GM23338 (cell line): Measurements from ENCODE around the gene MCTP1. TPM values are rescaled to one million over a fixed set of nuclear protein-coding genes. Genes with fewer than 3 reads are reported as not detected.

Experiments
- ATAC-seq: fragments of 200-7000 bp; cut with Tn5 transposase; 3 replicates; pipeline ENCODE4 v1.9.1; 2020
- DNase-seq: peaks from one replicate; pipeline ENCODE4 v3.0.0-alpha.2; 2015; ENCODE audit warnings: low spot score
- H2AFZ ChIP-seq: fragments of 200-600 bp; sonication (generic); 2 replicates; pipeline ENCODE4 v1.8.0; 2016; ENCODE audit warnings: antibody characterized with exemption, mild to moderate bottlenecking, moderate library complexity
- H3F3A ChIP-seq: fragments of 200-600 bp; sonication (generic); replicated peaks from 2 replicates; pipeline ENCODE4 v1.8.0; 2017; ENCODE audit warnings: antibody characterized with exemption, mixed run types, low read depth
- H3K27ac ChIP-seq: fragments of 200-600 bp; sonication (generic); 2 replicates; pipeline ENCODE4 v1.6.1; 2016; ENCODE audit warnings: low read depth
- H3K27me3 ChIP-seq: fragments of 200-600 bp; sonication (generic); 2 replicates; pipeline ENCODE4 v1.8.0; 2016; ENCODE audit warnings: mild to moderate bottlenecking, mixed run types, moderate library complexity; ENCODE audit not compliant: insufficient read depth
- H3K36me3 ChIP-seq: fragments of 200-600 bp; sonication (generic); 2 replicates; pipeline ENCODE4 v1.8.0; 2016; ENCODE audit warnings: mild to moderate bottlenecking; ENCODE audit not compliant: insufficient read depth
- H3K4me1 ChIP-seq: fragments of 200-600 bp; sonication (generic); 2 replicates; pipeline ENCODE4 v1.8.0; 2016; ENCODE audit warnings: mild to moderate bottlenecking, moderate library complexity; ENCODE audit not compliant: insufficient read depth
- H3K4me2 ChIP-seq: fragments of 200-600 bp; sonication (generic); 2 replicates; pipeline ENCODE4 v1.7.1; 2017; ENCODE audit warnings: mixed run types
- H3K4me3 ChIP-seq: fragments of 200-600 bp; sonication (generic); 2 replicates; pipeline ENCODE4 v1.6.1; 2016; ENCODE audit warnings: mixed run types
- H3K79me2 ChIP-seq: fragments of 200-600 bp; sonication (generic); replicated peaks from 2 replicates; pipeline ENCODE4 v1.8.0; 2017; ENCODE audit warnings: mild to moderate bottlenecking; ENCODE audit not compliant: insufficient read depth
- H3K9me2 ChIP-seq: fragments of 200-600 bp; sonication (generic); 2 replicates; pipeline ENCODE4 v1.8.0; 2017; ENCODE audit not compliant: insufficient read depth
- H4K20me1 ChIP-seq: fragments of 200-600 bp; sonication (generic); replicated peaks from 2 replicates; pipeline ENCODE4 v1.8.0; 2017; ENCODE audit warnings: mild to moderate bottlenecking; ENCODE audit not compliant: insufficient read depth
- H3K27ac Mint-ChIP-seq: 2 replicates; pipeline ENCODE4 v1.8.0; 2020; ENCODE audit warnings: inconsistent platforms, mild to moderate bottlenecking, moderate library complexity, mixed read lengths
- H3K27me3 Mint-ChIP-seq: 3 replicates; pipeline ENCODE4 v1.8.0; 2022; ENCODE audit warnings: low read depth, mild to moderate bottlenecking, moderate library complexity, mixed read lengths, inconsistent platforms; ENCODE audit not compliant: insufficient read depth, poor library complexity
- H3K36me3 Mint-ChIP-seq: 3 replicates; pipeline ENCODE4 v1.8.0; 2021; ENCODE audit warnings: low read depth, mild to moderate bottlenecking, inconsistent platforms, moderate library complexity, mixed read lengths
- H3K4me1 Mint-ChIP-seq: 3 replicates; pipeline ENCODE4 v1.8.0; 2020; ENCODE audit warnings: mild to moderate bottlenecking, inconsistent platforms, mixed read lengths
- H3K4me3 Mint-ChIP-seq: 3 replicates; pipeline ENCODE4 v1.8.0; 2021; ENCODE audit warnings: moderate library complexity, mild to moderate bottlenecking, inconsistent platforms, mixed read lengths
- H3K9me3 Mint-ChIP-seq: 3 replicates; pipeline ENCODE4 v1.8.0; 2020; ENCODE audit warnings: moderate library complexity, mild to moderate bottlenecking, inconsistent platforms, mixed read lengths
- CREB1 ChIP-seq: fragments of 250-450 bp; sonication (Bioruptor Pico); IDR thresholded peaks from 2 replicates; pipeline ENCODE4 v1.5.0; 2020; ENCODE audit warnings: low read depth, mild to moderate bottlenecking, moderate library complexity
- CTCF ChIP-seq, 2 experiments: fragments of 200-600 bp in 1 of 2; sonication (generic) in 1 of 2; conservative IDR thresholded peaks; 2 replicates each; pipeline versions ENCODE4 v1.5.1 to v1.6.1; 2016 to 2017; ENCODE audit warnings: antibody characterized with exemption in 2 of 2, low read depth in 2 of 2, mild to moderate bottlenecking in 2 of 2, moderate library complexity in 1 of 2
- ETS1 ChIP-seq: IDR thresholded peaks from 2 replicates; pipeline ENCODE4 v1.6.1; 2016; ENCODE audit warnings: antibody characterized with exemption
- EZH2 ChIP-seq: fragments of 200-600 bp; sonication (generic); IDR thresholded peaks from one replicate; pipeline ENCODE4 v1.8.0; 2017; ENCODE audit warnings: antibody characterized with exemption, mild to moderate bottlenecking, low read depth; ENCODE audit not compliant: unreplicated experiment
- EZH2phosphoT487 ChIP-seq: fragments of 200-600 bp; sonication (generic); IDR thresholded peaks from one replicate; pipeline ENCODE4 v1.8.1; 2018; ENCODE audit warnings: antibody characterized with exemption; ENCODE audit not compliant: unreplicated experiment
- JUNB ChIP-seq: IDR thresholded peaks from one replicate; pipeline ENCODE4 v1.6.1; 2016; ENCODE audit warnings: antibody characterized with exemption; ENCODE audit not compliant: unreplicated experiment
- NANOG ChIP-seq: IDR thresholded peaks from 2 replicates; pipeline ENCODE4 v1.6.1; 2016; ENCODE audit warnings: antibody characterized with exemption, borderline replicate concordance
- POLR2AphosphoS5 ChIP-seq: IDR thresholded peaks from 2 replicates; pipeline ENCODE4 v1.6.1; 2016; ENCODE audit warnings: antibody characterized with exemption, low read depth
- REST ChIP-seq: IDR thresholded peaks from one replicate; pipeline ENCODE4 v1.6.1; 2018; ENCODE audit warnings: antibody characterized with exemption; ENCODE audit not compliant: unreplicated experiment
- STAT1 ChIP-seq: IDR thresholded peaks from one replicate; pipeline ENCODE4 v1.6.1; 2016; ENCODE audit warnings: antibody characterized with exemption; ENCODE audit not compliant: unreplicated experiment
- ZNF114 ChIP-seq: fragments of 250-450 bp; sonication (Bioruptor Pico); IDR thresholded peaks from 2 replicates; pipeline ENCODE4 v1.5.0; 2020; ENCODE audit warnings: mild to moderate bottlenecking, moderate library complexity
- polyA plus RNA-seq: library from polyadenylated mRNA; unstranded; fragments of >200 nt; fragmentation: Nextera tagmentation; extraction: Ambion mirVana; gene quantifications from 2 replicates; pipeline ENCODE4 v1.2.1, GENCODE V29; 2016
- total RNA-seq: library from RNA; depleted of rRNA; stranded (reverse); fragments of >200 nt; shearing (Covaris generic); gene quantifications from 2 replicates; pipeline ENCODE4 v1.2.3, GENCODE V29; 2014

Gene MCTP1
- total and polyA plus RNA-seq, 2 experiments from 2014 or later = 3.7 to 4.2 TPM

- TF ChIP-seq CTCF (conservative IDR thresholded peaks at IDR 0.05; ENCODE audit: low read depth in 2 of 2) (no peak), JUNB (no peak), REST (no peak), STAT1 (no peak), EZH2 (no peak)
Observed at GRCh38 chr5:95224701-95225459, 60.0 kb downstream of the MCTP1 start (continued).

- Histone ChIP-seq H3K79me2 (no peaks in the 10 kb centered on the region), H3K27ac (no peak overlapping the region), H3K4me3 (no peak overlapping the region), H3K4me2 (no peak overlapping the region), H3K27me3 (no peaks in the 10 kb centered on the region), H3F3A (no peaks in the 10 kb centered on the region), H2AFZ (no peak overlapping the region), H3K4me1 (peaks cover 4% of the 10 kb centered on the region; the same call in 1 of the 2 replicates), H3K36me3 (no peaks in the 10 kb centered on the region), H4K20me1 (no peaks in the 10 kb centered on the region), H3K9me2 (no peaks in the 10 kb centered on the region)
- Mint-ChIP-seq H3K9me3 (no peaks in the 10 kb centered on the region), H3K36me3 (no peaks in the 10 kb centered on the region), H3K27me3 (no peaks in the 10 kb centered on the region), H3K4me3 (no peak overlapping the region), H3K4me1 (peaks cover 17% of the 10 kb centered on the region), H3K27ac (no peak overlapping the region)
- ATAC-seq = no peak
- no peak for TF ChIP-seq EZH2phosphoT487
- no peak for TF ChIP-seq POLR2AphosphoS5
- no peak for TF ChIP-seq ETS1
- TF ChIP-seq JUNB = no peak
- TF ChIP-seq EZH2 = no peak
- TF ChIP-seq STAT1 = no peak
- TF ChIP-seq CTCF (conservative IDR thresholded peaks at IDR 0.05; ENCODE audit: low read depth in 2 of 2) = no peak
- TF ChIP-seq CREB1 (CRISPR knock-in tag) = no peak
- TF ChIP-seq ZNF114 (CRISPR knock-in tag) = no peak
- TF ChIP-seq NANOG = no peak
- no peak for DNase-seq
Observed at GRCh38 chr5:95223566-95224258, 61.2 kb downstream of the MCTP1 start.
